Measurements from ENCODE around the gene RAB11FIP4. TPM values are rescaled to one million over a fixed set of nuclear protein-coding genes. Genes with fewer than 3 reads are reported as not detected.

RAB11FIP4 gene
- total RNA-seq, 1 donor from 2014 or later, result 21.2 TPM

DNA sequence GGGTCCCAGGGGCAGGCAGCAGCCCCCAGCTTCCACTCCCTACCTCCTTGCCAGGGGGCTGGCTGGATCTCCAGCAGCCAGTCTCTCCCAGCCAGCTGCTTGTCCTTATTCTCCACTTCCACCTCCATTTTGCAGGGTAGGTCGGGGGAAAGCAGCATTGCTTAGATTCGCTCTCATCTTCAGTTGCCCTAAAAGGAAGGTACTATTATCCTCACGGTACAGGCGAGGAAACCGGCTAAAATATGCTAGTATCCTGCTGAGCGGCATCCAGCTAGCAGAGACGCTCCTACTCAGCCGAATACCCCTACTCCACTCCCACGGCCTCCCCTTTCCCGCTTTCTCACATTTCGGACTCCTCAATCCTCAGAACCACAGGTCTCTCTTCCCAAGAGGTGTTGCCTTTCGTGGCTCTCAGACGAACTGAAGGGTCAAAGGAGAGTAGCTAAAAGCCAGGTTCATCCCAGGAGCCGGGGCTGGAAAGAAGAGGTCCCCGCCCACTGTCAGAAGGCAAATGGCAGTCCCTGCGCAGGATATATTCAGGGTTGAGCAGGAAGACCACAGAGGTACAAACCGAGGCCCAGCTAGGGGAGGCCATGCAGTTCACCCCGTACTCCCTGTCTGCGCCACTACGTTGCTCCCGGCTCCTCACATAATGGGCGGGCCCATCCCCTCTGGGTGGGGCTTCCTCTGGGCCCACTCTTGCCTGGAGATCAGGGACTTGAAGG, 1.7 kb upstream of the RAB11FIP4 start:
- Mint-ChIP-seq H3K4me3 (peak overlapping the region; percentile 66), H3K36me3 (no peaks in the 10 kb centered on the region)

DNA sequence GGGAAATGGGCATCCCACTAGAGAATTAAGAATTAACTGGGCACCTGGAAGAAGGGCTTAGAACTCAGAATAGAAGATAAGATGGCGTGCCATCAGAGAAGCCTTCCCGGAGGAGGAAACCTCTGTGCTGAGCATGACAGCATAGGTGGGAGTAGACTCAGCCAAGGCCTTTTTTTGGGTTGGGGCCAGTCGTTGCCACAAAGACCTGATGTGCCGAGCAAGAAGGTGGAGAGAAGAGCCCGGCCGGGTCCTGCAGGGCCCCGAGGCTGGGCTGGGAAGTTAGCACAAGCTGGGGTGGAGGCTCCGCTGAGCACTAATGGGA, 1.1 kb upstream of the RAB11FIP4 start:
- Mint-ChIP-seq H3K27ac (no peak overlapping the region), H3K4me3 (peak overlapping the region; percentile 66), H3K27me3 (ENCODE audit: low read depth) (peaks cover 61% of the 10 kb centered on the region), H3K9me3 (no peaks in the 10 kb centered on the region), H3K4me1 (no peaks in the 10 kb centered on the region), H3K36me3 (no peaks in the 10 kb centered on the region)
- TF ChIP-seq, protein P1, sequence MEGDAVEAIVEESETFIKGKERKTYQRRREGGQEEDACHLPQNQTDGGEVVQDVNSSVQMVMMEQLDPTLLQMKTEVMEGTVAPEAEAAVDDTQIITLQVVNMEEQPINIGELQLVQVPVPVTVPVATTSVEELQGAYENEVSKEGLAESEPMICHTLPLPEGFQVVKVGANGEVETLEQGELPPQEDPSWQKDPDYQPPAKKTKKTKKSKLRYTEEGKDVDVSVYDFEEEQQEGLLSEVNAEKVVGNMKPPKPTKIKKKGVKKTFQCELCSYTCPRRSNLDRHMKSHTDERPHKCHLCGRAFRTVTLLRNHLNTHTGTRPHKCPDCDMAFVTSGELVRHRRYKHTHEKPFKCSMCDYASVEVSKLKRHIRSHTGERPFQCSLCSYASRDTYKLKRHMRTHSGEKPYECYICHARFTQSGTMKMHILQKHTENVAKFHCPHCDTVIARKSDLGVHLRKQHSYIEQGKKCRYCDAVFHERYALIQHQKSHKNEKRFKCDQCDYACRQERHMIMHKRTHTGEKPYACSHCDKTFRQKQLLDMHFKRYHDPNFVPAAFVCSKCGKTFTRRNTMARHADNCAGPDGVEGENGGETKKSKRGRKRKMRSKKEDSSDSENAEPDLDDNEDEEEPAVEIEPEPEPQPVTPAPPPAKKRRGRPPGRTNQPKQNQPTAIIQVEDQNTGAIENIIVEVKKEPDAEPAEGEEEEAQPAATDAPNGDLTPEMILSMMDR (IDR thresholded peaks at IDR 0.05; ENCODE audit: unreplicated experiment), result no peak
- no peak for DNase-seq (ENCODE audit: low spot score in 2 of 2, unreplicated experiment in 2 of 2)

More for the DNA sequence above, 1.7 kb upstream of the RAB11FIP4 start:
- Mint-ChIP-seq H3K27me3 (ENCODE audit: low read depth) (peaks cover 58% of the 10 kb centered on the region), H3K27ac (no peak overlapping the region), H3K9me3 (no peaks in the 10 kb centered on the region), H3K4me1 (no peaks in the 10 kb centered on the region)
- DNase-seq (ENCODE audit: low spot score in 2 of 2, unreplicated experiment in 2 of 2), result no peak
- TF ChIP-seq, protein P1 (IDR thresholded peaks at IDR 0.05; ENCODE audit: unreplicated experiment), result peak; percentile 23

DNA sequence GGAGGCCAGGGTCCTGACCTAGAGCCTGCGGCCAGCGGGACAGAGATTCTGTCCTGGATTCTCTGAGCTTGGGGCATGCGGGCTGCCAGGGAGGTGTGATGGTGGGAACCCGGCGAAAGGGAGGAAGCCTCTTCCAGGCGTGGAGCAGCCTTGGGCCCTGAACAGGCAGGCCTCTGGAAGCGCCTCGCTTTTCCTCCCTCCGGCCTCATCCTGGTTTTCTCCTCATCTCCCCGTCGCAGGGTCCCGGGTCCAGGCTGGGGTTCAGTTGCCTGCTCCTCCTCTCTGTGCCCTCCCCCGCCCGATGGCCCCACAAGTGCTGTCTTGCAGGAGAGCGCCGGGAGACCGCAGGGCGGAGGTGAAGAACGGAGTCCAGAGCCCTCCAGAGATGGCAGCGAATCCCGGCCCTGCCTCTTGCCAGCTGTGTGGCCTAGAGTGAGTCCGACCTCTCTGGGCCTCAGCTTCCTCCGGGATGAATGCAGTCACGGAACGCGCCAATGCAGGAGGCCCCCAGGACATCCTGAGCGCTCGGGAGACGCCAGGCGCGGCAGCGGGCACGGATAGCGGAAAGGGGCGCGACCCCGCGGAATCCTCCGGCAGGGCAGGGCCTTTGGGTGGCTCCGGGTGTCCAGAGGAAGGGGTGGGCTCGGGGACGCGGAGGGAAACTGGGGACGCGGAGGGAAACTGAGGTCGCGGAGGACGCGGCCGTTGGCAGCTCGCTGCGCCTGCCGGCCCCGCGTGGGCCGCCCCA, 553 bp upstream of the RAB11FIP4 start:
- Mint-ChIP-seq H3K4me1 (no peaks in the 10 kb centered on the region), H3K36me3 (no peaks in the 10 kb centered on the region), H3K27ac (no peak overlapping the region), H3K9me3 (no peaks in the 10 kb centered on the region), H3K4me3 (peak overlapping the region; percentile 66), H3K27me3 (ENCODE audit: low read depth) (peaks cover 65% of the 10 kb centered on the region)
- TF ChIP-seq, protein P1 (IDR thresholded peaks at IDR 0.05; ENCODE audit: unreplicated experiment), result no peak
- no peak for DNase-seq (ENCODE audit: low spot score in 2 of 2, unreplicated experiment in 2 of 2)

DNA sequence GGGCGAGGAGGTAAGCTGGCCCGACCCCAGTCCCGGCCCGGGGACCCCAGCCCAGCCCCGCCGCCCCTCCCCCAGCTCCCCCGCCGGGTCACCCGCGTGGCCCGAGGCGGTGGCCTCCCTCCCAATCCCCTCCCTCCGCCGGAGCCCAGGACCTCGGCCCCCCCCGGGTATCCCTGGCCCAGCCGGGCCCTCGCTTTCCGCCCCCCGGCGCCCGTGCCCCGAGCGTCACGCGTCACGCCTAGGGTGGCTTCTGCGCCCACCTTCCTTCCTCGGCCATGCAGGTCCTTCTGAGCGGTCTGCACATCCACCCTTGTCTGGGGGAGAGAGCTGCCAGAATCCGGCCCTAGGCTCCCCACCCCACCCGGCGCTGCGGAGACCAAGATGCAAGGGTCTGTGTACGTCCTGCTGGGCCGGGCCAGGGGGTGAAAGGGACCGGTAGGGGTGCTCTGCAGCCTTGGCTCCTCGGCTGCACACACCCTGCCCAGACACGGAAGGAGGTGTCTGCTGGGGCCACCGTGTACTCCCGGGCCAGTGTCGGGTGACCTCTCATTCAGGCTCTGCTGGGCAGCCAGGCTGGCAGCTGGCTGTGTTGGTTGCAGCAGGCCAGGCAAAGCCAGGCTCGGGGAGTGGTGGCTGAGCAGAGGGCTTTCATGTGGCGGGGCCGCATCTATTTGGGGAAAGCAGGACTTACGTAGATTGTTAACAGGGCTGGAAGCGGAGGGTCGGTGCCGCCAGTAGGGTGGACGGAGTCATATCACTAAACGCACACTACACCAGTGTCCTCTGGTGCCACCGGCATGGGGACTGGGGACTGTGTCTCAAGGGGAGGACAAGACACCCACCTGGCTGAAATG, 754 bp downstream of the RAB11FIP4 start:
- H3K27ac Mint-ChIP-seq, result no peak overlapping the region
- no peak for DNase-seq (ENCODE audit: low spot score in 2 of 2, unreplicated experiment in 2 of 2)
- H3K4me3 Mint-ChIP-seq, result peak overlapping the region; percentile 61
- no peaks in the 10 kb centered on the region for H3K36me3 Mint-ChIP-seq
- no peaks in the 10 kb centered on the region for H3K4me1 Mint-ChIP-seq
- H3K9me3 Mint-ChIP-seq, result no peaks in the 10 kb centered on the region
- TF ChIP-seq, protein P1 (IDR thresholded peaks at IDR 0.05; ENCODE audit: unreplicated experiment), result no peak
- H3K27me3 Mint-ChIP-seq (ENCODE audit: low read depth), result peaks cover 77% of the 10 kb centered on the region

DNA sequence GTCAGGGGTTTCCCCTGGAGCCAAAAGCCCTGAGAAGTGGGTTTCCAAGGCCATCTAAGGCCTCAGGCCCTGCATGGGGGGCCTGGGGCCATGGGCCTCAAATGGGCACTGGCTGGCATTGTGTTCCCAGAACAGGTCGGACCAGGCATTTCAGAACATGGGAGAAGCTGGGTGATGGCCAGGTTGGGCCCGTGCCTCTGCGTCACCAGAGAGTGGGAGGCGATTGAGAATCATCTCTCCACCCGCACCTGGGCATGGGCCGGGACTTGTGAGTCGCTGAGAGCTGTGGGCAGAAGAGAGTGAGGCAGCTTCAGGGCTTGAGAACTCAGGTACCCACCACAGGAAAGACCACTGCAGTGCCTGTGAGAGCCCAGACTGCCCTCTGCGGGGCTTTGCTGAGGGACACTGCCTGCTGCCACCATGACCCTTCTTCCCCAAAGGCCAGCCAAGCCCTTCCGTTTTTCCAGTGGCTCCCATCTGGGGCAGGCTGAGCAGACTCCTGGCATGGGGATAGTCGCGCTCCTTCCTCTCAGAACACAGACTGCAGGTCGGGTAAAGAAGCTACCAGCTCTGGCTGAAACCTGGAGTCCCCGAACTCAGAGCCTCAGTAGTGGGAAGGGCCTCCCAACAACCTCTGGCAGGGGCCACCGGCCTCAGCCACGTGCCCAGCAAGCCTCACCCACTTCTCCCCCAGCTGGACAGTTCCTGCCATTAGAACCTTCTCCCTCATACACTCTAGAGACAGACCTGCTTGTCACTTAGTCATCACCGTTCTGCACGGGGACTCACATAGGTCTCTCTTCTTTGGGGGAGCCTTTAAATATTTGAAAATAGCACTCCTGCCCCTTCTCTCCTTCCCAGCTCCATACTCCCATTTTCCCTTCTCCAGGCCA, 1.6 kb downstream of the RAB11FIP4 start:
- Mint-ChIP-seq H3K27me3 (ENCODE audit: low read depth) (peaks cover 78% of the 10 kb centered on the region), H3K9me3 (no peaks in the 10 kb centered on the region), H3K4me1 (no peaks in the 10 kb centered on the region), H3K27ac (no peak overlapping the region), H3K4me3 (peak overlapping the region; percentile 61), H3K36me3 (no peaks in the 10 kb centered on the region)
- TF ChIP-seq, protein P1 (IDR thresholded peaks at IDR 0.05; ENCODE audit: unreplicated experiment), result no peak
- DNase-seq (ENCODE audit: low spot score in 2 of 2, unreplicated experiment in 2 of 2), result peak in 1 of 2 experiments; percentile 34
